Measurements from ENCODE around the gene ARX. TPM values are rescaled to one million over a fixed set of nuclear protein-coding genes. Genes with fewer than 3 reads are reported as not detected.
A peak's percentile ranks its signal among the peaks of the same experiment; 100 is the strongest.

The ARX gene
- total and polyA plus RNA-seq, 2 of the 8 experiments (the other 6 are each of a cell fraction or from before 2014, with no cell fraction given): not detected

DNA sequence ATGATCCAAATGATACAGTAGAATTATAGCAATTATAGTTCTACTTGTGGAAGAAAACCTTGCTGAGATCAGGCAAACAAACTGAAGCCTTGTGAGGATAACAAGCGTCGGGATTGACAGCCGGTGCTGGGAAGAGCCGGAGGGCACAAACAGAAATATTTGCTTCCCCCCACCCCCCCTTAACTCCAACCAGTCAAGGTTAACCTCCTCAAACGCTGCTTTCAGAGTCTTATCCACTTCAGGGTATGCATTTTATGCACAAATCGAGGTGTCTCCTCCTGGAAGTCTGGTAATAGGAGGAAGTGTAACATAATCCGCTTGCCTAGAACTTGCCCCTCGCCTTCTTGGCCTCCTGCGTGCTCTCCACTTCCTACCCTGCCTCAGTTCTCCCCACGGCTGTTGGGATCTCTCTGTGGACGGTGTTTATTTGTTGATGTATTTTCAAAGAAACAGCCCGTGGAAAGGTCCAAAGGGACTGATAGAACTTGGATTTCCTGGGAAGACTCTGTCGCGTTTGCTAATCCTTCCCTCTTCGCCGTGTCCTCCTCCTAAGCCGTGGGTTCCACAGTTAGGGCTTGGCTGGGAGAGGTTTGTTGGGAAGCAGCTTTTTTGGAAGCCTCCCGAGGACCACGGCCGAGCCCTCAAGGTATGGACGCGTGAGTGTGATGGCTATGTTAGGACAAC is 4.1 kb upstream of the ARX start:
- Histone ChIP-seq H4K91ac (replicated peaks; ENCODE audit: insufficient read length, low read length) (no peak overlapping the region), H3K23ac (ENCODE audit: insufficient read length) (no peak overlapping the region), H2BK20ac (ENCODE audit: low read length) (no peak overlapping the region), H3K14ac (ENCODE audit: insufficient read length) (no peak overlapping the region), H4K5ac (ENCODE audit: insufficient read length, low read depth, low read length) (no peak overlapping the region), H3K4me1 (replicated peaks in 1 of 4; ENCODE audit: control insufficient read depth in 3 of 4, insufficient read depth in 4 of 4, low read length in 3 of 4) (peaks cover 0 to 12% (median 7%) of the 10 kb centered on the region in 4 experiments; a peak in 6 of 7 replicates), H4K8ac (ENCODE audit: extremely low read depth, insufficient read depth, low read length) (no peak overlapping the region), H2BK5ac (ENCODE audit: low read depth, low read length) (no peak overlapping the region), H3K36me3 (ENCODE audit: control insufficient read depth in 2 of 4, insufficient read depth in 4 of 4, low read length in 3 of 4) (no peaks in the 10 kb centered on the region; a peak in 1 of 8 replicates), H3K18ac (ENCODE audit: extremely low read depth, low read length) (no peak overlapping the region; the same call in none of the 2 replicates), H3K4ac (replicated peaks; ENCODE audit: insufficient read length, low read depth, low read length) (no peak overlapping the region), H3K23me2 (ENCODE audit: low read depth, low read length) (peaks cover 10% of the 10 kb centered on the region; the same call in 1 of the 2 replicates), H2BK120ac (replicated peaks; ENCODE audit: low read depth, low read length) (no peak overlapping the region), H2BK15ac (ENCODE audit: low read length) (no peak overlapping the region), H3K9ac (replicated peaks in 1 of 4; ENCODE audit: extremely low read depth in 1 of 4, low read depth in 3 of 4, low read length in 3 of 4) (no peak overlapping the region), H3K9me3 (ENCODE audit: insufficient read depth in 2 of 2, low read depth in 1 of 2, low read length in 1 of 2) (no peaks in the 10 kb centered on the region), H3K4me3 (ENCODE audit: extremely low read depth in 1 of 4, insufficient read depth in 2 of 4, low read depth in 3 of 4, low read length in 4 of 4) (peak overlapping the region; percentile 24 to 55 (median 30); a peak in 5 of 8 replicates), H3K27me3 (replicated peaks in 1 of 4; ENCODE audit: control insufficient read depth in 3 of 4, extremely low read depth in 1 of 4, insufficient read depth in 3 of 4, low read length in 3 of 4) (peaks cover 50 to 87% (median 77%) of the 10 kb centered on the region in 4 experiments), H3K56ac (replicated peaks; ENCODE audit: insufficient read length, low read depth, low read length) (no peak overlapping the region), H2AK5ac (ENCODE audit: low read depth, low read length) (no peak overlapping the region), H3K79me2 (ENCODE audit: control insufficient read depth in 1 of 2, insufficient read depth in 2 of 2, low read length in 2 of 2) (no peaks in the 10 kb centered on the region), H2BK12ac (ENCODE audit: low read depth, low read length) (peak overlapping the region; percentile 9; the same call in 1 of the 2 replicates), H3K4me2 (ENCODE audit: insufficient read depth in 1 of 2, low read depth in 2 of 2, low read length in 2 of 2) (peak overlapping the region; percentile 71 to 90), H3K79me1 (ENCODE audit: low read depth, low read length) (no peaks in the 10 kb centered on the region), H2AFZ (ENCODE audit: low read length) (no peak overlapping the region), H3K27ac (ENCODE audit: low read depth, low read length) (no peak overlapping the region), H4K20me1 (replicated peaks in 1 of 2; ENCODE audit: control insufficient read depth in 1 of 2, insufficient read depth in 2 of 2, low read length in 2 of 2) (no peaks in the 10 kb centered on the region)
- WGBS, 2 experiments (ENCODE audit: extremely low coverage in 1 of 2, insufficient coverage in 1 of 2, insufficient read length in 1 of 2, insufficient replicate concordance in 2 of 2, low coverage in 1 of 2, low lambda C conversion rate in 2 of 2, missing lambda C conversion rate in 1 of 2): 2% methylated on average over 16 of the region's 22 CpGs; no CpG with 5 or more reads in 1 of the 2 experiments
- DNase-seq (ENCODE audit: low read depth in 1 of 2, low spot score in 2 of 2) (no peak), FAIRE-seq (no peak)
- ChIA-PET CTCF (ENCODE audit: partially characterized antibody) (interaction anchor here (0.5 to 4.6 kb wide), 9 partner anchors 8 to 181 kb away, joined by 3 to 23 read pairs (median 4); no protein-coding TSS in a partner anchor), POLR2A (ENCODE audit: partially characterized antibody) (interaction anchor here (1.3 kb wide), 1 partner anchor 11 kb away, joined by 4 read pairs; no protein-coding TSS in a partner anchor)
- no peak for TF ChIP-seq MAFK (IDR thresholded peaks at IDR 0.05; ENCODE audit: low read depth, low read length)
- TF ChIP-seq SIRT6 (IDR thresholded peaks at IDR 0.05; ENCODE audit: low read length): no peak
- no peak for TF ChIP-seq CBX8 (IDR thresholded peaks at IDR 0.05; ENCODE audit: borderline replicate concordance, low read depth, low read length)
- TF ChIP-seq TBP (IDR thresholded peaks at IDR 0.05; ENCODE audit: low read depth, low read length): no peak
- no peak for TF ChIP-seq SP4 (IDR thresholded peaks at IDR 0.05; ENCODE audit: low read length)
- TF ChIP-seq NANOG (IDR thresholded peaks at IDR 0.05; ENCODE audit: insufficient read depth, low read depth, low read length, poor library complexity, severe bottlenecking): no peak
- no peak for TF ChIP-seq POU5F1 (IDR thresholded peaks at IDR 0.05; ENCODE audit: low read depth, low read length)
- TF ChIP-seq KDM4A (IDR thresholded peaks at IDR 0.05; ENCODE audit: low read depth, low read length, severe bottlenecking): no peak
- TF ChIP-seq ASH2L (IDR thresholded peaks at IDR 0.05; ENCODE audit: low read length): no peak
- TF ChIP-seq GTF2F1 (IDR thresholded peaks at IDR 0.05; ENCODE audit: borderline replicate concordance, low read depth, low read length): no peak
- no peak for TF ChIP-seq TEAD4 (IDR thresholded peaks at IDR 0.05; ENCODE audit: low read depth, low read length)
